GM10248 (cell line): ENCODE measurements around the gene SH3RF3.

Experiments used
- CTCF ChIA-PET: fragments of 300-600 bp; sonication (Branson Sonifier 250); formaldehyde crosslinking; extraction: SDS; loops from one replicate; lab custom pipeline; 2021; ENCODE audit warnings: antibody characterized with exemption; lab: Yijun Ruan, JAX
- POLR2A ChIA-PET: fragments of 350-650 bp; sonication (Branson Sonifier 250); formaldehyde crosslinking; extraction: SDS; loops from one replicate; lab custom pipeline; 2020; ENCODE audit warnings: antibody characterized with exemption; lab: Yijun Ruan, JAX
- DNase-seq: peaks from one replicate; pipeline ENCODE4 v3.0.0; 2012; ENCODE audit errors: extremely low spot score
- TF ChIP-seq, protein P1 (sequence below): IDR thresholded peaks from 2 replicates; pipeline ENCODE4 v1.5.1; 2012; ENCODE audit warnings: mild to moderate bottlenecking, low read depth; ENCODE audit errors: extremely low read depth, missing control alignments, control extremely low read depth

Gene SH3RF3

DNA sequence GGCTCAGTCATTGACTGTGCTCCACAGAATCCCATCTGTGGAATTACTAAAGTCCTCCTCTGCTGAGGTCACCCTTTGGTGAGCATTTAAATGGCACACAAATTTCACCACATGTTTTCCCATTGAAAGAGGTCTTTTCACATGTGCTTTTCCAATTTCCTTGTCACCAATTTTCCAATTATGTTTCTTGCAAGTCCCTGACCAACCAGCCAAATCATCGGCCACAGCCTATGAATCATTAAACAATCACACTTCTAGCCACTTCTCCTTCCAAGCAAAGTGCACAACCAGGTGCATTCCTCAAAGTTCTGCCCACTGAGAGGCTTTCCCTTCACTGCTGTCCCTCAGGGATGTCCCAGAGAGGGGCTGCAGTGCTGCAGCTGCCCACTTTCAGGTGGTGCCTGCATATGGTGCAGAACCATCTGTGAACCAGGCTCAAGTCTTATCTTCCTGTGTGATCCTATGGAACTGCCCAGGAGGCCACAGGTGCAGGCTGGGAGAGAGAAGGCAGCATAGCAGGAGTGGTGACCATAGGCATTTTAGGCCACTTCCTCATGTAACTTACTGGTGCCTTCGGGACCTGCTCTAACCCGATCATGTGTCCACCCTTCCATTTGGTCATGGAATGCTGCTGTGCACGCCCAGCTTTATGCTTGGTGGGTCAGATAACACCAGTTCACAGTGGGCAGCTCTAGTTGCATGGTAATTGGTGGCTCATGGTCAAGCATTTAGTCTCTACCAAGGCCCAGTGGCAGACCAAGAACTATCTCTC lies 331.7 kb downstream of the SH3RF3 start:
- ChIA-PET CTCF (no interaction called here), POLR2A (no interaction called here)
- no peak for DNase-seq
- TF ChIP-seq, protein P1, sequence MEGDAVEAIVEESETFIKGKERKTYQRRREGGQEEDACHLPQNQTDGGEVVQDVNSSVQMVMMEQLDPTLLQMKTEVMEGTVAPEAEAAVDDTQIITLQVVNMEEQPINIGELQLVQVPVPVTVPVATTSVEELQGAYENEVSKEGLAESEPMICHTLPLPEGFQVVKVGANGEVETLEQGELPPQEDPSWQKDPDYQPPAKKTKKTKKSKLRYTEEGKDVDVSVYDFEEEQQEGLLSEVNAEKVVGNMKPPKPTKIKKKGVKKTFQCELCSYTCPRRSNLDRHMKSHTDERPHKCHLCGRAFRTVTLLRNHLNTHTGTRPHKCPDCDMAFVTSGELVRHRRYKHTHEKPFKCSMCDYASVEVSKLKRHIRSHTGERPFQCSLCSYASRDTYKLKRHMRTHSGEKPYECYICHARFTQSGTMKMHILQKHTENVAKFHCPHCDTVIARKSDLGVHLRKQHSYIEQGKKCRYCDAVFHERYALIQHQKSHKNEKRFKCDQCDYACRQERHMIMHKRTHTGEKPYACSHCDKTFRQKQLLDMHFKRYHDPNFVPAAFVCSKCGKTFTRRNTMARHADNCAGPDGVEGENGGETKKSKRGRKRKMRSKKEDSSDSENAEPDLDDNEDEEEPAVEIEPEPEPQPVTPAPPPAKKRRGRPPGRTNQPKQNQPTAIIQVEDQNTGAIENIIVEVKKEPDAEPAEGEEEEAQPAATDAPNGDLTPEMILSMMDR = no peak

DNA sequence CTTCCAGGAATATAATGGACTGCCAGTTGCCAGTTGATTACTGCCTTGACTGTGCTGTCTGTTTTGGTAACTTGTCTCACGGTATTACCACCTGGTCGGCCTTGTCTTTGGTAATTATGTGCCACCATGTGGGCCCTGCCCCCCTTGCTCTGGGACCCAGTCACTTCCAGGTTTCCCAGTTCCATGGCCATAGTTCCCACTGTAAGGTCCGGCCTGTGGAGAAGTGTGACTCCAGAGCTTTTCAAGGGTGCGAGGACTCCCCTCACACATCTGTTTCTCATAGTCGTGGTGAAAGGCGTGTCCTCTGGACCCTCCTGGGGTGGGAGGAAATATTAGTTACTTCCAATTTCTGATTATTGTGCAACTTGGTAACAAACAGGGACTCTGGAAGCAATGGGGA lies 334.2 kb downstream of the SH3RF3 start:
- CTCF ChIA-PET = interaction anchor here (1.6 kb wide), 1 partner anchor 20 kb away, joined by 3 read pairs; no protein-coding TSS in a partner anchor
- DNase-seq = no peak
- POLR2A ChIA-PET = no interaction called here
- TF ChIP-seq, protein P1 = no peak

DNA sequence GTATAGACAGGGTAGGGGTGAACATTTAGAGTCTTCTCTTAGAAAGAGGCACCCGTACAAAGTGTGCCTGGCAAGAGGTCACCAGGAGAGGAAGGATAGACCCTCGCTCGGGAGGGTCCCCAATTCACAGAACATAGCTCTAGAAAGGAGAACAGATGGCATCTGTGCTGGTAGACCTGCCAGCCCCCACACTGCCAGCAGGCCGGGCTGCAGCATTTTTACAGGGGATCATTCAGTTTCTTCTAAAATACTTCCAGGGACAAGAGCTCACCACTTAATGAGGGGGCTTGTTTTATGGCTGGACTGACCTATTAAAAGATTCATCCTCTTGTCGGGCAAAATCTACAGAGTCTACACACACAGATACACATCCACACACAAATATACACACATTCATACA lies 334.9 kb downstream of the SH3RF3 start:
- POLR2A ChIA-PET = no interaction called here
- CTCF ChIA-PET = interaction anchor here (1.6 kb wide), 1 partner anchor 19 kb away, joined by 3 read pairs; no protein-coding TSS in a partner anchor
- TF ChIP-seq, protein P1 = no peak
- no peak for DNase-seq

DNA sequence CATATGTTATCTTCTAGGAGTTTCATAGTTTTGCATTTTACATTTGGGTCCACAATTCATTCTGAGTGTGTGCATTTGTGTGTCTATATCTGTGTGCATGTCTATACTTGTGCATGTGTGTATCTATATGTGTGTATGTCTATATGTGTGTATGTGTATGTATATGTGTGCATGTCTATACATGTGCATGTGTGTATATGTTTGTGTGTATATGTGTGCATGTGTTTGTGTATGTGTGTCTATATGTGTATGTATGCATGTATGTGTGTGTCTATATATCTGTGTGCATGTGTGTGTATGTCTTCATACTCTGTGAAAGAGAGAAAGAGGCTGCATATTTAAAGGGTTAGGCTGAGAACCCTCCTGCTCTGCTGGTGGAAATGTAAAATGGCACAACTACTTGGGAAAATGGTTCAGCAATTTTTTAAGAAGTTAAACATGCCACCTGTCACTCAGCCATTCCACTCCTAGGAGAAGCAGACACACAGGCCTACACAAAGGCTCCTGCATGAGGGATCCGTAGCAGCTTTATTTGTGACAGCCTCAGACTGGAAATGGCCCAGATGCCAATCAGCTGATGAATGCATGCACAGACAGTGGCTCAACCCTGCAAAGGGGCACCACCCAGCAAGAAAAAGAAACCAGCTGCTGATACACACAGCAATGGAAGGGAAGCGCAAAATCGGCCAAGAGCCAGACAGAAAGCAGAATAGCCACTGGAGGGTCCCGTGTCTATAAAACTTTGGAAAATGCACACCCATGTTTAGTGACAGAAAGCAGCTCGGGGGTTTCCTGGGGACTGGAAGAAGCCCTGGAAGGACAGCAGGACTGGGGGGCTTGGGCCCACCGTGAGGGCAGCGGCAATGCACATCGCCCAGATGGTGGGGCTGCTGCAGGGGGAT lies 337.9 kb downstream of the SH3RF3 start:
- ChIA-PET CTCF (no interaction called here), POLR2A (no interaction called here)
- DNase-seq = no peak
- TF ChIP-seq, protein P1 = no peak

DNA sequence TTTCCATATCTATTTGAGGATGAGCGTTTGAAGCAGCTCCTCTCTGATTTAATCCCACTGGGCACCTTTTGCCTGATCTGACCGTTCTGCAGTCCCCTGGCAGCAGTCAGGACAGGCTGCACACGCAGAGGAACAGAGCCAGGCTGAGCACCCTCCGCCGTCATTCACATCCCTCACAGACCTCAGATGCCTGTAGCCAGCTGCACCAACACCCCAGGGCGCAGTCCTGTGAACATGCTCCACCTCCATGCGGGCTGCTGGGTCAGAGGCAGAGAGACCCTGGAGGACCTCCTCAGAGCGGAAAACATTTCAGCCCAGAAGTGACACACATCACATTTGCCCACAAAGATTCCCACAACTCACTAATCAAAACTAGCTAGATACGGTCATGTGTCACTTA lies 338.7 kb downstream of the SH3RF3 start:
- TF ChIP-seq, protein P1 = no peak
- ChIA-PET POLR2A (no interaction called here), CTCF (no interaction called here)
- DNase-seq = no peak

DNA sequence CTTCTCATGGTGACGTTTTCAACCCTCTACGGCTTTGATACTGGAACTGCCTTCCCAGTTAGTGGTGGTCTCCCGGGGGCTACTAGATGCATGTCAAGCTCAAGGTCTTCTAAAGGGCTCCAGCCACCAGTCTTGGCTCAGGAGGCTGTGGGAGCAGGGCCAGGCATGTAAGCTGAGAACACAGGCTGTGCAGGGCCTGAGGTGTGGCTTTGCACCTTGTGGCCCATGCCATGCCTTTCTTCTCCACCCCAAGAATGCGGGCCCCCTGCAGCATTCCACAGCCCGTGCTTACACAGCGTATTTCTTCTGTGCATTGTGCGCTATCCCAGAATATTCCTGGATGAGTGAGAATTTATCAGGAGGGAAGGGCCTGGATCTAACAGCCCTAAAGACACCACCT lies 339.9 kb downstream of the SH3RF3 start:
- DNase-seq = no peak
- TF ChIP-seq, protein P1 = no peak
- ChIA-PET POLR2A (no interaction called here), CTCF (interaction anchor here (1.3 kb wide), 1 partner anchor 11 kb away, joined by 4 read pairs; no protein-coding TSS in a partner anchor)
